Ishikawa (cell line): ENCODE measurements around the gene RHCG.

Source experiments
- CEBPB ChIP-seq: IDR thresholded peaks from 2 replicates; pipeline ENCODE4 v1.6.1; 2012
- EGR1 ChIP-seq: IDR thresholded peaks from 2 replicates; pipeline ENCODE4 v1.6.1; 2012
- EP300 ChIP-seq: IDR thresholded peaks from 2 replicates; pipeline ENCODE4 v1.6.1; 2012; ENCODE audit warnings: borderline replicate concordance
- MAX ChIP-seq: IDR thresholded peaks from 2 replicates; pipeline ENCODE4 v1.6.1; 2012
- RAD21 ChIP-seq: IDR thresholded peaks from 2 replicates; pipeline ENCODE4 v1.6.1; 2012; ENCODE audit warnings: low read depth
- REST ChIP-seq: IDR thresholded peaks from 2 replicates; pipeline ENCODE4 v1.6.1; 2012; ENCODE audit warnings: low read depth, mild to moderate bottlenecking
- TAF1 ChIP-seq: IDR thresholded peaks from 2 replicates; pipeline ENCODE4 v1.6.1; 2012; ENCODE audit warnings: low read depth, mild to moderate bottlenecking
- TCF12 ChIP-seq: IDR thresholded peaks from 2 replicates; pipeline ENCODE4 v1.6.1; 2012; ENCODE audit warnings: low read depth
- TEAD4 ChIP-seq: IDR thresholded peaks from 2 replicates; pipeline ENCODE4 v1.6.1; 2012
- YY1 ChIP-seq: IDR thresholded peaks from 2 replicates; pipeline ENCODE4 v1.6.1; 2012; ENCODE audit warnings: low read depth

- no peak for TF ChIP-seq EP300
- no peak for TF ChIP-seq EGR1
- TF ChIP-seq YY1, result no peak
- TF ChIP-seq RAD21, result no peak
- TF ChIP-seq TEAD4, result no peak
- no peak for TF ChIP-seq REST
- TF ChIP-seq MAX, result no peak
- TF ChIP-seq TAF1, result no peak
- TF ChIP-seq CEBPB, result no peak
- no peak for TF ChIP-seq TCF12
Observed at GRCh38 chr15:89433686-89434085, 62.7 kb downstream of the RHCG start.
